Activated naive CD8-positive, alpha-beta T cell treated with anti-CD3 and anti-CD28 coated beads for 36 hours (primary cell): Measurements from ENCODE around the gene KCNC4. TPM values are rescaled to one million over a fixed set of nuclear protein-coding genes. Genes with fewer than 3 reads are reported as not detected.

Source experiments
- DNase-seq: peaks from one replicate; pipeline ENCODE4 v3.0.0; 2021
- H3K27ac Mint-ChIP-seq: one replicate; pipeline ENCODE4 v1.8.0; 2022; ENCODE audit warnings: mild to moderate bottlenecking, moderate library complexity, mixed read lengths
- H3K27me3 Mint-ChIP-seq: one replicate; pipeline ENCODE4 v1.8.0; 2022; ENCODE audit warnings: mild to moderate bottlenecking, mixed read lengths
- H3K36me3 Mint-ChIP-seq: one replicate; pipeline ENCODE4 v1.8.0; 2021; ENCODE audit warnings: mild to moderate bottlenecking, mixed read lengths
- H3K4me1 Mint-ChIP-seq: one replicate; pipeline ENCODE4 v1.8.0; 2021; ENCODE audit warnings: mixed read lengths
- H3K4me3 Mint-ChIP-seq: one replicate; pipeline ENCODE4 v1.8.0; 2022; ENCODE audit warnings: mild to moderate bottlenecking, moderate library complexity, mixed read lengths
- H3K9me3 Mint-ChIP-seq: one replicate; pipeline ENCODE4 v1.8.0; 2022; ENCODE audit warnings: mixed read lengths
- total RNA-seq, 2 experiments: library from RNA; stranded (reverse); gene quantifications; one replicate each; pipeline ENCODE4 v1.2.3, GENCODE V29; 2021

KCNC4 gene
- total RNA-seq, 2 experiments from 2014 or later, result 6.9 to 8.0 TPM

DNA sequence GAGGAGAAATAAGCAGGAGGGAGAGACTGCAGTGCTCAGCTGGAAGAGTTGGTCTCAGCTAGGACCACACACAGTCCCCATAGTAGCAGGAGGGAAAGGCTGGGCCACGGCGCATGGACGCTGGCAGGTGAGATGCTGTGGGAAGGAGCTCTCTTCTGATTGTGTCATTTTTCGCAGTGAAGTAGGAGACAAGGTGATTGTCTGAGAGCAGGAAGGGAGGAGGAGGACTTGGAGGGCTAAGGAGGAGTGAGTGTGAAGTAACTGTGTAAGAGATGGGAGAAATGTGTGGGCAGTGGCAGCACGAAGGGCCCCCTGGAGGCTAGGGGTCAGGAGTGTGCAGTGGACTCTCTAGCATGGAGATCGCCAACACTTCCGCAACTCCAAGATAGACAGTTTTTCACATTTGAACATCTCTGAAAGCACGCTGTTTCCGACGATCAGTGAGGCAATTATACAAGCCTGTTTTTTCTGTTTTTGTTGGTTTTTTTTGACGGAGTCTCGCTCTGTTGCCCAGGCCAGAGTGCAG, 26.4 kb upstream of the KCNC4 start:
- Mint-ChIP-seq H3K4me3 (no peak overlapping the region), H3K4me1 (no peaks in the 10 kb centered on the region), H3K27ac (no peak overlapping the region), H3K36me3 (no peaks in the 10 kb centered on the region), H3K9me3 (no peaks in the 10 kb centered on the region), H3K27me3 (no peaks in the 10 kb centered on the region)
- no peak for DNase-seq

DNA sequence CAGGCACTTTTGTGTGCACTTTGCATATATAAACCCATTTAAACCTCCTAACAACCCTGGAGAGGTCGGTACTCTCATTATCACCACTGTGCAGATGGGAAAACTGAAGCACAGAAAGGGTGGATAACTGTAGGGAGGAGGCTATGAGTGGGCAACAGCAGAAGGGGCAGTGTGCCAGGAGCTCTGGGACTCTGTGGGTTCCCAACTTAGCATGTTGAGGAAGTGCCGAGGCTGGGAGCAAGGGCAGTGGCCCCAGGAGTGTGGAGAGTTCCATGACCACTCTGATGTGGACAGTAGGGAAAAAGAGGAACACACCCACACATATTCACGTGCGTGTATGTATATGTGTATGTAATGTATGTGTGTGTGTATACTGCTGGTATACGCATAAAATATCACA, 25.7 kb upstream of the KCNC4 start:
- Mint-ChIP-seq H3K27me3 (no peaks in the 10 kb centered on the region), H3K27ac (no peak overlapping the region), H3K4me3 (no peak overlapping the region), H3K4me1 (no peaks in the 10 kb centered on the region), H3K36me3 (no peaks in the 10 kb centered on the region), H3K9me3 (no peaks in the 10 kb centered on the region)
- no peak for DNase-seq

DNA sequence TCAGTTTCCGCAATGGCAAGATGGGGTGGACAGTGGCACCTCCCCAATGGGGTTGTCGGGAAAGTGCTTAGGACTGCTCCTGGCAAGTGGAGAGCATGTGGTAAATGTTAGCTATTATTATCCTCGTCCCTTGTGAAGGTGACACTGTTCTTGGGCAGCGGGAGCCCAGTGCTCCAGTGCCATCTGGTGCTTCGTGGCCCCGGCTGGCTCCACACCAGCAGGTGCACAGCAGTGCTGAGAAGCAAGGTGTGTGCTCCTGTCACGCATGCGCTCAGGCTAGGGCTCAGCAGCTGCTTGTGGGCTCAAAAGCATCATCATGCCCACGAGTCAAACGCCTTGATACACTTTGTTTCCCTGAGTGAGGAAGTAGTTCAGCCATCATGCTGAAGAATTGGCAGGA, 24.9 kb upstream of the KCNC4 start:
- no peak overlapping the region for H3K4me3 Mint-ChIP-seq
- no peak overlapping the region for H3K27ac Mint-ChIP-seq
- H3K9me3 Mint-ChIP-seq, result no peaks in the 10 kb centered on the region
- no peak for DNase-seq
- no peaks in the 10 kb centered on the region for H3K27me3 Mint-ChIP-seq
- H3K36me3 Mint-ChIP-seq, result no peaks in the 10 kb centered on the region
- no peaks in the 10 kb centered on the region for H3K4me1 Mint-ChIP-seq

DNA sequence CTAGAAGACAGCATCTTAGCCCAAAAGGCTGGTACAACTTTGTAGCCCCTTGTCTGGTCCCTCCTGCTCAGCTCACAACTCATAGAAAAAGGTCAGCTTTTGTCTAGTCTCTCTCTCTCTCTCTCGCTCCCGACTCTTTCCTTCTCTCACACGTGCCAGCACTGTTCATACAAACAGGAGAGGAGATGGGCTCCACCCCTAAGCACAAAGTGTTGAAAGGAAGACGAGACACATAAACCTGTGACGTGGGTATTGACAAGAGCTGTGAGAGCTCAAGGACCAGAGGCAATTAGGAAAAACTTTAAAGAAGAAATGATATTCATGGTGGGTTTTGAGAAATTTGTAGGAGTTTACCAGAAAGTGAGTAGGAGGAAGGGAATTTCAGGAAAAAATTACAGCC, 23.6 kb upstream of the KCNC4 start:
- no peak for DNase-seq
- no peaks in the 10 kb centered on the region for H3K27me3 Mint-ChIP-seq
- peaks cover 8% of the 10 kb centered on the region for H3K4me1 Mint-ChIP-seq
- no peaks in the 10 kb centered on the region for H3K9me3 Mint-ChIP-seq
- no peak overlapping the region for H3K27ac Mint-ChIP-seq
- no peaks in the 10 kb centered on the region for H3K36me3 Mint-ChIP-seq
- H3K4me3 Mint-ChIP-seq, result no peak overlapping the region

DNA sequence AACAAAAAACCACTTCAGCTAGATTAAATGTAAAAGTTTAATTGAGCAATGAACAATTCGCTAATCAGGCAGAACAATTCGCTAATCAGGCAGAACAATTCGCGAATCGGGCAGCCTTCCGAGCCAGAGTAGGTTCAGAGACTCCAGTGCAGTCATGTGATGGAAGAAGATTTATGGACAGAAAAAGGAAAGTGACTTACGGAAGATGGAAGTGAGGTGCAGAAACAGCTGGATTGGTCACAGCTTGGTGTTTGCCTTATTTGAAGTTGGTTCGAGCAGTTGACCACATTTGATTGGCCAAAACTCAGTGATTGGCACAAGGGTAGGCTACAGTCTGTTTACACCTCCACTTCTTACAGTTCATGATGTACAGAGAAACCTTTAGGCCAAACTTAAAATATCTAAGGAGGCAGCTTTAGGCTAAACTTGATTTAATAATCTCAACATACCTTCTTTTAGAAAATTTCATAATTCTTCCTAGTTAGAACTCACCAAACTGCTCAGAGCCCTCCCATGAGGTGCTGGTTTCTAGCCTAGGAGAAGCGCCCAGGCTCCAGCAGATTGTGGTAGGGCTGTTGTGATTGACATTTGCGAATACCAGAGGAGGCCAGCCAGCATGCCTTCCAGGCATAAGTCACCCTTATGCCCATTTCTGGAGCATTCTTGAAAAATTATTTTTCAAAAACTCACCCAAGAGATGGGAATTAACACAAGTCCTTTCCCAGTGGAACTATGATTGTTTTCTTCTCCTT, 22.8 kb upstream of the KCNC4 start:
- Mint-ChIP-seq H3K9me3 (no peaks in the 10 kb centered on the region), H3K36me3 (no peaks in the 10 kb centered on the region), H3K4me1 (peaks cover 8% of the 10 kb centered on the region), H3K4me3 (no peak overlapping the region), H3K27ac (no peak overlapping the region), H3K27me3 (no peaks in the 10 kb centered on the region)
- no peak for DNase-seq

DNA sequence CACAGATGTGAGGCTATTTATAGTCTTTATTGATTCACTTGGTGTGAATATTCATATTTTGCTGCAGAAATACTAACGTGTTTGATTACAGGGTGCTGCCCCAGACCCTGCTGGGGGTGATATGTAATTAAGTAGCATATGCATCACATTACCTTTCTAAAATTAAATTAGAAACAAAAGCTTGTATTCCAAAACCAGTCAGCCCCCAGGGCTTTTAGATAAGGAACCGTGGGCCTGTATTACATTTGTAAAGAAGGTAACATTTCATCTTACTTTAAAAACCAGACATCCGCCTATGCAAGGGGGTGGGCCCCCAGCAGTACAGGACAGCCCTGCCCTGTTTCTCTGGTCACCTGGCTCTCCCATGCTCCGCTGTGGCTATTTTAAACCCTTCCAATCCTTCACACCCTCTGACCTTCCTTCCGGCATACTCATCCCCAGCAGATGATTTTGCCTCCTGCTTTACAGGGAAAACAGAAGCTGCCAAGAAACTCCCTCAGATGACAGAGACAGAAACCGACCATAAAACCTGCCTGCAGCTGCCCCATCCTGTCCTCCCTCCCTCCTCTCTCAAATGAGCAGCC, 22.0 kb upstream of the KCNC4 start:
- Mint-ChIP-seq H3K27ac (no peak overlapping the region), H3K27me3 (no peaks in the 10 kb centered on the region), H3K4me1 (peaks cover 8% of the 10 kb centered on the region), H3K36me3 (no peaks in the 10 kb centered on the region), H3K9me3 (no peaks in the 10 kb centered on the region), H3K4me3 (no peak overlapping the region)
- no peak for DNase-seq

DNA sequence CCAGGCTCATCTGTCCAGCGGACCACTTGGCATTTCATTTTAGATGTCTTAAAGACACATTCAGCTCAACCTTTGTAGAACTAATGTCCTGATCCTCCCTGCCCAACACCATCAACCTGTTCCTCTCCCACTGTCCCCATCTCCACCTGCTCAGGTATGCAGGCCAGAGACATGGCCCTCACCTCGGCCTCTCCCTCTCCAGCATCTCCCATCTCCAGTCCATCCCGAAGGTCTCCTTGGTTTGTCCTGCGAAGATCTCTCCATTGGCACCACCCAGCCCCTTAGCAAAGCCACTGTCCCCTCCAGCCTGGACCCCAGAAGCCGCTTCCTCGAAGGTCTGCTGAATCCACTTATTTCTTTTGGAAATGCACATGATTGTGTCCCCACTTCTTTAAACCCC, 20.9 kb upstream of the KCNC4 start:
- no peak for DNase-seq
- Mint-ChIP-seq H3K9me3 (no peaks in the 10 kb centered on the region), H3K36me3 (no peaks in the 10 kb centered on the region), H3K4me1 (peaks cover 8% of the 10 kb centered on the region), H3K4me3 (no peak overlapping the region), H3K27me3 (no peaks in the 10 kb centered on the region), H3K27ac (no peak overlapping the region)

DNA sequence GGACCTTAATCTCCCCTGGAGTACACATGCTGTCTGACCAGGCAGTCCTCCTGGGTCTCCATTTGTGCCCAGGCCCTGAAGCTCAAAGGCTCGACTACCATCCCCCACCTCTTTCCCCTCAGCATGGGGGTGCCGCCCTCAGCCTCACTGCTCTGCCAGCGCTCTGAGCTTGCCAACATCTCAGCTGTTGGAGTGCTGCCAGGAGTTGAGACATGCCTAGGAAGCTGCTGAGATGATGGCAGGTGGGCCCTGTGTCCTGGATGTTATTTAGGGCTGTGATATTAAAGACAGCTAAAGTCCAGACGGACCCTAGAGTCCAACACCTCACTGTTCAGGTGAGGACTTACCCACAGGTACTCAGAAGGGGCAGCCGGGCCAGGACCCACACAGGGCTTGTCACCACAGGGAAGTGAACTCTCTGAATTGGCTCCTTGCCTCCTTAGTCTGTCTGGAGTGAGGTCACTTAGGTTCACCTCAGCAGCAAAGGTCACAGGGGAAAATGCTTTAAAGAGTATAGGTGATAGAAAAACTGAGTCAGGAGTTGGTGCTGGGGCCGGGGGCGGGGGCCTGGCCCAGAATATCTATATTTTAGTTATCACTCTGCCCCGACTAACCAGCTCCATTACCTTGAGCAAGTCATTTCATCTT, 19.7 kb upstream of the KCNC4 start:
- H3K27me3 Mint-ChIP-seq, result no peaks in the 10 kb centered on the region
- no peak for DNase-seq
- H3K9me3 Mint-ChIP-seq, result no peaks in the 10 kb centered on the region
- H3K4me1 Mint-ChIP-seq, result peaks cover 8% of the 10 kb centered on the region
- H3K27ac Mint-ChIP-seq, result no peak overlapping the region
- H3K36me3 Mint-ChIP-seq, result no peaks in the 10 kb centered on the region
- no peak overlapping the region for H3K4me3 Mint-ChIP-seq

DNA sequence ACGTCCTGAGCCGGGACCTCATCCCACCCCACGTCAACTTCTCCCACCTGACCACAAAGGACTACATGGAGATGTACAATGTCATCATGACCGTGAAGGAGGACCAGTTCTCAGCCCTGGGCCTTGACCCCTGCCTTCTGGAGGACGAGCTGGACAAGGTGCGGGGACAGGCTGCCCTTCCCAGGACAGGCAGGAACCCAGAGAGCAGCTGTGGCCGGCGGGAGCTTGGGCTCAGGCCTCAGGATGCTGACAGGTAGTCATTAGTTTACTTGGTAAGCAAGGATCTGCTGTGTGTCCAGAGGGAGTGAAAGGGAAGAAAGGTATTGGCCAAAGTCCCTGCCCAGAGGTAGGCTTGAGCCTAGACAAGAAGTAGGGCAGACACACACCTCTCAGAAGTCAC, 17.6 kb upstream of the KCNC4 start:
- peaks cover 8% of the 10 kb centered on the region for H3K4me1 Mint-ChIP-seq
- no peak overlapping the region for H3K27ac Mint-ChIP-seq
- no peak overlapping the region for H3K4me3 Mint-ChIP-seq
- no peaks in the 10 kb centered on the region for H3K27me3 Mint-ChIP-seq
- DNase-seq, result no peak
- H3K36me3 Mint-ChIP-seq, result no peaks in the 10 kb centered on the region
- H3K9me3 Mint-ChIP-seq, result no peaks in the 10 kb centered on the region

DNA sequence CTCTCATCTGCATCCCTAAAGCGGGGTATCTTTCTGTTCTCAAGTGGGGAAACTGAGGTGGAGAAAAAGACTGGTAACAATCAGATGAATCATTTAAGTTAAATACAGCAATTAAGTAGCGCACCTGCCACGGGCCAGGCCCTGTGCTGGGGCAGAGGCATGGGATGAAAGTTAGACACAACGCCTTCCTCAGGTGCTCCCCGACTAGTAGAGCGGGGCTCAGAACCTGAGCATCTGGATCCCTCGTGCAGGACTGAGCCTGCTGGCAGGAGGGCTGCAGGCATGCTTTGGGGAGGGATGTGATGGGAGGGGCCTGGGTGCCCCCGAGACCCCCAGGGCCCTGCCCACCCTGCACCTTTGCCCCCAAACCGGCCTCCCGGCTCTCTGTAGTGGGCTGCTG, 14.9 kb upstream of the KCNC4 start:
- Mint-ChIP-seq H3K36me3 (no peaks in the 10 kb centered on the region), H3K27me3 (no peaks in the 10 kb centered on the region), H3K4me3 (no peak overlapping the region), H3K4me1 (peaks cover 8% of the 10 kb centered on the region), H3K27ac (no peak overlapping the region), H3K9me3 (no peaks in the 10 kb centered on the region)
- DNase-seq, result no peak

DNA sequence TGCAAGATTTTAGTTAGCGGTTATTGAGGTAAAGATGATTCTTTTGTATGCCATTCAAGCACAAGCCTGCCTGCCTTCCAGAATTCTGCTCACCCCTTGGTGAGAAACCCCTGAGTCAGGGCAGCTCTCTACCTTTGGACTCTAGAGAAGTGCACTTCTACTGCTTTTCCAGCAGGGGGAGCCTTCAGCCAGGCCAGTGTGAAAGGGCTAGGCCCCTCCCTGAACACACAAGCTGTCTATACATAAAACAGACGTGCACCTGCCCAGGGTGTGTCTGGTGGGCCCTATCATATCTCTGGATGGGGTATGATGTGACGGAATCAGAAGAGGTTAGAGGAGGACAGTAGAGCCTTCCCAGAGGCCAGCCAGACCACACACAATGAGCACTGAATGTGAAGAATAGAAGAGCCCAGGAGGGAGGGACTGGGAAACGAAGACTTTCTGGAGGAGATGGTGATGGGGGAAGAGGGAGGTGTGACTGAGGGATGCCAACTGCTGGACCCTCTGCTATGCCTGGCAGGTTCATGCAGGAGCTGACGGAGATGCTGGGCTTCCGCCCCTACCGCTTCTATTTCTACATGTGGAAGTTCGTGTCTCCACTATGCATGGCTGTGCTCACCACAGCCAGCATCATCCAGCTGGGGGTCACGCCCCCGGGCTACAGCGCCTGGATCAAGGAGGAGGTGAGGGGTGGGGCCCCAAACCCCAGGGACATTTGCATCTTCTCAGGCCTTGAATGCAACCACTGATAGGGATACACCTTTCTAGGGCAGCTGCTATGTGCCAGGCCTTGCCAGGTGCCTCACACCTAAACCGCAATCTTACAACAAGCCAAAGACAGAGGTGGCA, 13.0 kb upstream of the KCNC4 start:
- peak; percentile 55 for DNase-seq
- Mint-ChIP-seq H3K36me3 (no peaks in the 10 kb centered on the region), H3K4me3 (no peak overlapping the region), H3K4me1 (no peaks in the 10 kb centered on the region), H3K9me3 (no peaks in the 10 kb centered on the region), H3K27ac (no peak overlapping the region), H3K27me3 (no peaks in the 10 kb centered on the region)

DNA sequence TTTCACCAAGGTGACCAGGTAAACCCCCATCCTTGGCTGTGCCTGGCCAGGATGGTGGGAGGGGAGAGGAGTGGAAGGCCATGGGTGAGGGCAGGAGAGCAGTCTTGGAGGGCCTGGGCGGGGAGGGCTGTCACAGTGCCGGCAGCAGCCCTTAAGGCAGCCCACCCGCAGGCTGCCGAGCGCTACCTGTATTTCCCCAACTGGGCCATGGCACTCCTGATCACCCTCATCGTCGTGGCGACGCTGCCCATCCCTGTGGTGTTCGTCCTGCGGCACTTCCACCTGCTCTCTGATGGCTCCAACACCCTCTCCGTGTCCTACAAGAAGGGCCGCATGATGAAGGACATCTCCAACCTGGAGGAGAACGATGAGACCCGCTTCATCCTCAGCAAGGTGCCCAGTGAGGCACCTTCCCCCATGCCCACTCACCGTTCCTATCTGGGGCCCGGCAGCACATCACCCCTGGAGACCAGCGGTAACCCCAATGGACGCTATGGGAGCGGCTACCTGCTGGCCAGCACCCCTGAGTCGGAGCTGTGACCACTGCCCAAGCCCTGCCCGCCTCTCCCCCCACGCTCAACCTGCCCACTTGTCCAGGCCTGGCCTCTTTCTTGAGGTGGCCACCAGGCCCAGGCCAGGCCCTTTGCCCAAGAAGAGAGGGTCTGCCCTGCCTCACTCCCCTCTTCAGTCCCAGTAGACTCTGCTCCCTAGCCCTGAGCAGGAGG, 12.0 kb upstream of the KCNC4 start:
- Mint-ChIP-seq H3K27me3 (no peaks in the 10 kb centered on the region), H3K4me3 (no peak overlapping the region), H3K9me3 (no peaks in the 10 kb centered on the region), H3K4me1 (peaks cover 4% of the 10 kb centered on the region), H3K36me3 (no peaks in the 10 kb centered on the region), H3K27ac (no peak overlapping the region)
- no peak for DNase-seq

DNA sequence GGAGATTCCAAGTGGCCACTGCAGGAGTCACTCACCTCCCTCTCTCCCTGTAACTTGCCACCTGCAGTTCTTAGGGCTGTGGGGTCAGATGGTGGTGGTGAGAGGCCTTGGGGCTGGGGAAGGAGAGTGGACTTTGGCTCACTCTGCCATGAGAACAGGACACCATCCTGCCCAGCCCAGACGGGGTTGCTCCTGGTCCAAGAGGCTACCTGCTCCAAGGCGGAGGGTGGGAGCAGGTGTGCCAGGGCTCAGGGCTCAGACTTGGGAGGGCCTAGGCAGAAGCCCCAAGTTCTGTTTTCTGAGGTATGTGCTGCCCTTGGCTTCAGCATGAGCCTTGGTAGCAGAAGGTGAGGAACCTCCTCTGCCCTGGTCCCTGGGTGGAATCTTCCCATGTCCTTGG, 11.4 kb upstream of the KCNC4 start:
- Mint-ChIP-seq H3K9me3 (no peaks in the 10 kb centered on the region), H3K4me1 (peaks cover 11% of the 10 kb centered on the region), H3K4me3 (no peak overlapping the region), H3K27me3 (no peaks in the 10 kb centered on the region), H3K27ac (no peak overlapping the region), H3K36me3 (no peaks in the 10 kb centered on the region)
- DNase-seq, result no peak

DNA sequence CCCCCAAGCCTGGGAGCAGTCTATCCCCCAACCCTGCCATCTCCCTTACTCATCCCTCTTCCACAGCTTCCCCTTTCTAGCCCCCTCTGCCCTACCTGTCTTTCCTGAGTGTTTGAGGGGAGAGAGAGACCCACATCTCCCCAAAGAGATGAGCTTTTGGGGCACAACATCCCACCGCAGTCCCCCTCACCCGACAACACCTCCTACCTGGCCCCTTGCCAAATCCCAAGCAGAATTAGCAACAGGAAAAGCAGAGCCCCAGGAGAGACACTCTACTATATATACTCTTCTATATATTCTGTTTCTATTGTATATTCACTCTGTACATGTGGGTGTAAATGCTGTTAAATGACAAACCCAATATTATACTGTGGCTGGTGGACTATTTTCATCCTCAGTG, 9.9 kb upstream of the KCNC4 start:
- DNase-seq, result no peak
- Mint-ChIP-seq H3K27ac (no peak overlapping the region), H3K4me1 (peaks cover 12% of the 10 kb centered on the region), H3K36me3 (no peaks in the 10 kb centered on the region), H3K9me3 (no peaks in the 10 kb centered on the region), H3K4me3 (no peak overlapping the region), H3K27me3 (no peaks in the 10 kb centered on the region)
